A549 (cell line): ENCODE data around the gene MFAP4. TPM values are rescaled to one million over a fixed set of nuclear protein-coding genes. Genes with fewer than 3 reads are reported as not detected.

Experiments used
- ATAC-seq, 2 experiments: fragments of 200-7000 bp in 1 of 2; fragments of >200 bp in 1 of 2; cut with Nextera tagmentation in 1 of 2; cut with Tn5 transposase in 1 of 2; 3 replicates each; pipeline versions ENCODE4 v1.8.0 to v1.9.1; 2018 to 2020; ENCODE audit warnings: mild to moderate bottlenecking in 1 of 2, moderate library complexity in 1 of 2
- CTCF ChIA-PET: fragments of 300-600 bp; sonication (Branson Sonifier 250); formaldehyde crosslinking; extraction: SDS; loops from one replicate; lab custom pipeline; 2021; ENCODE audit warnings: antibody characterized with exemption, inconsistent platforms; lab: Yijun Ruan, JAX
- POLR2A ChIA-PET: fragments of 350-600 bp; formaldehyde crosslinking; extraction: SDS; loops from one replicate; lab custom pipeline; 2021; ENCODE audit warnings: antibody characterized with exemption, inconsistent platforms; lab: Yijun Ruan, JAX
- DNase-seq, 2 experiments: peaks; one replicate each; pipeline versions ENCODE4 v3.0.0 to v3.0.0-alpha.2; 2011 to 2016; ENCODE audit warnings: low read depth in 1 of 2, low spot score in 1 of 2
- FAIRE-seq: peaks from 2 replicates; lab custom pipeline; 2011; peaks lifted over from hg19 to GRCh38; lab: Jason Lieb, UNC
- H3K27ac ChIP-seq, 2 experiments: fragments of >200 bp; sonication (Bioruptor Twin); formaldehyde crosslinking; 3 replicates each; pipeline ENCODE4 v1.5.1; 2016 to 2017
- H3K4me1 ChIP-seq: fragments of >200 bp; sonication (Bioruptor Twin); formaldehyde crosslinking; 3 replicates; pipeline ENCODE4 v1.6.1; 2016
- H3K4me2 ChIP-seq: fragments of >200 bp; sonication (Bioruptor Twin); formaldehyde crosslinking; 3 replicates; pipeline ENCODE4 v1.6.1; 2016
- H3K4me3 ChIP-seq: fragments of >200 bp; sonication (Bioruptor Twin); formaldehyde crosslinking; 3 replicates; pipeline ENCODE4 v1.5.1; 2016
- H3K9me3 ChIP-seq: fragments of >200 bp; sonication (Bioruptor Twin); formaldehyde crosslinking; 3 replicates; pipeline ENCODE4 v1.6.1; 2016
- BCL3 ChIP-seq: fragments of >200 bp; sonication (Bioruptor Twin); formaldehyde crosslinking; IDR thresholded peaks from 3 replicates; pipeline ENCODE4 v1.6.1; 2016
- CEBPB ChIP-seq, 2 experiments: fragments of >200 bp in 1 of 2; sonication (Bioruptor Twin) in 1 of 2; formaldehyde crosslinking in 1 of 2; IDR thresholded peaks; 2 replicates each; pipeline ENCODE4 v1.6.1; 2012 to 2016
- CHD2 ChIP-seq: fragments of 150-350 bp; IDR thresholded peaks from 2 replicates; pipeline ENCODE4 v1.6.1; 2014; ENCODE audit warnings: low read length; ENCODE audit not compliant: partially characterized antibody
- CHD4 ChIP-seq: fragments of 200-600 bp; sonication (generic); IDR thresholded peaks from 2 replicates; pipeline ENCODE4 v1.6.1; 2016; ENCODE audit warnings: antibody characterized with exemption, mild to moderate bottlenecking, borderline replicate concordance
- EHMT2 ChIP-seq: fragments of 200-600 bp; sonication (generic); IDR thresholded peaks from 2 replicates; pipeline ENCODE4 v1.6.1; 2016; ENCODE audit warnings: antibody characterized with exemption, low read depth, mild to moderate bottlenecking, moderate library complexity
- EP300 ChIP-seq, 2 experiments: fragments of >200 bp; sonication (Bioruptor Twin); formaldehyde crosslinking; IDR thresholded peaks; 2 replicates in 1 of 2; 3 replicates in 1 of 2; pipeline ENCODE4 v1.6.1; 2016 to 2017
- FOXS1 ChIP-seq: fragments of 250-450 bp; sonication (Bioruptor Pico); IDR thresholded peaks from 2 replicates; pipeline ENCODE4 v1.5.0; 2020; ENCODE audit warnings: mild to moderate bottlenecking, moderate library complexity
- GATA3 ChIP-seq: IDR thresholded peaks from 2 replicates; pipeline ENCODE4 v1.6.1; 2012; ENCODE audit warnings: borderline replicate concordance
- HMGXB4 ChIP-seq: fragments of 250-450 bp; sonication (Bioruptor Pico); IDR thresholded peaks from 2 replicates; pipeline ENCODE4 v1.5.0; 2021; ENCODE audit warnings: mild to moderate bottlenecking, moderate library complexity, borderline replicate concordance
- JUN ChIP-seq, 2 experiments: fragments of >200 bp; sonication (Bioruptor Twin); formaldehyde crosslinking; IDR thresholded peaks; 2 replicates in 1 of 2; 3 replicates in 1 of 2; pipeline ENCODE4 v1.6.1; 2016 to 2017
- MYC ChIP-seq: IDR thresholded peaks from 2 replicates; pipeline ENCODE4 v1.6.1; 2012; ENCODE audit warnings: mild to moderate bottlenecking, inconsistent platforms, low read length, improper control_type of control experiment, borderline replicate concordance
- POLR2A ChIP-seq: IDR thresholded peaks from 2 replicates; pipeline ENCODE4 v1.6.1; 2012; ENCODE audit warnings: mild to moderate bottlenecking, low read length
- POLR2AphosphoS2 ChIP-seq: conservative IDR thresholded peaks from 2 replicates; pipeline ENCODE4 v1.6.1; 2012; ENCODE audit warnings: low read length, improper control_type of control experiment, inconsistent platforms
- RFX5 ChIP-seq: fragments of 450-650 bp; IDR thresholded peaks from 2 replicates; pipeline ENCODE4 v1.7.1; 2014; ENCODE audit warnings: antibody characterized with exemption, mild to moderate bottlenecking, moderate library complexity
- RNF2 ChIP-seq: fragments of 200-600 bp; sonication (generic); IDR thresholded peaks from 2 replicates; pipeline ENCODE4 v1.6.1; 2016; ENCODE audit warnings: low read depth, mild to moderate bottlenecking, antibody characterized with exemption, moderate library complexity, borderline replicate concordance
- TFCP2L1 ChIP-seq: fragments of 250-450 bp; sonication (Bioruptor Pico); IDR thresholded peaks from 2 replicates; pipeline ENCODE4 v1.5.0; 2021; ENCODE audit warnings: mild to moderate bottlenecking
- TP53 ChIP-seq: fragments of 250-450 bp; sonication (Bioruptor Pico); IDR thresholded peaks from 2 replicates; pipeline ENCODE4 v1.5.0; 2021; ENCODE audit warnings: mild to moderate bottlenecking, moderate library complexity
- USF2 ChIP-seq: fragments of 450-650 bp; IDR thresholded peaks from 2 replicates; pipeline ENCODE4 v1.6.1; 2014; ENCODE audit warnings: antibody characterized with exemption
- ZC3H11A ChIP-seq: fragments of 450-650 bp; IDR thresholded peaks from 2 replicates; pipeline ENCODE4 v1.6.1; 2014; ENCODE audit warnings: antibody characterized with exemption, mild to moderate bottlenecking
- ZFP36 ChIP-seq: fragments of 450-650 bp; IDR thresholded peaks from 2 replicates; pipeline ENCODE4 v1.6.1; 2014; ENCODE audit warnings: borderline replicate concordance; ENCODE audit not compliant: partially characterized antibody
- ZNF302 ChIP-seq: fragments of 250-450 bp; sonication (Bioruptor Pico); IDR thresholded peaks from 2 replicates; pipeline ENCODE4 v1.9.0; 2021; ENCODE audit warnings: inconsistent platforms, mild to moderate bottlenecking, moderate library complexity
- WGBS: methylation state at CpG from one replicate; pipeline ENCODE4 v1.1.6; 2017; ENCODE audit errors: missing lambda C conversion rate; 5-methylcytosine and 5-hydroxymethylcytosine counted together
- polyA plus RNA-seq, 4 experiments: library from polyadenylated mRNA; depleted of rRNA in 3 of 4; stranded (reverse); fragments of >200 nt; fragmentation: RNase III in 1 of 4; extraction: RNeasy Plus Mini Kit Qiagen cat#74134 plus additional on column Dnase treatment in 1 of 4; gene quantifications; 2 replicates in 3 of 4; 3 replicates in 1 of 4; pipeline ENCODE4 v1.2.3, GENCODE V29; 2011 to 2017
- TF ChIP-seq, protein P1 (sequence below): IDR thresholded peaks from 2 replicates; pipeline ENCODE4 v1.6.1; 2012
- TF ChIP-seq, protein P2 (sequence below): IDR thresholded peaks from 2 replicates; pipeline ENCODE4 v1.6.1; 2012
- TF ChIP-seq, protein P3 (sequence below): IDR thresholded peaks from 2 replicates; pipeline ENCODE4 v1.6.1; 2012; ENCODE audit warnings: low read depth, borderline replicate concordance
- TF ChIP-seq, protein P4 (sequence below): fragments of >200 bp; sonication (Bioruptor Twin); formaldehyde crosslinking; IDR thresholded peaks from 2 replicates; pipeline ENCODE4 v1.6.1; 2016

The MFAP4 gene
- polyA plus RNA-seq, 2 of the 4 experiments (the other 2 are of a cell fraction) = 0.13 TPM; not detected in 1

DNA sequence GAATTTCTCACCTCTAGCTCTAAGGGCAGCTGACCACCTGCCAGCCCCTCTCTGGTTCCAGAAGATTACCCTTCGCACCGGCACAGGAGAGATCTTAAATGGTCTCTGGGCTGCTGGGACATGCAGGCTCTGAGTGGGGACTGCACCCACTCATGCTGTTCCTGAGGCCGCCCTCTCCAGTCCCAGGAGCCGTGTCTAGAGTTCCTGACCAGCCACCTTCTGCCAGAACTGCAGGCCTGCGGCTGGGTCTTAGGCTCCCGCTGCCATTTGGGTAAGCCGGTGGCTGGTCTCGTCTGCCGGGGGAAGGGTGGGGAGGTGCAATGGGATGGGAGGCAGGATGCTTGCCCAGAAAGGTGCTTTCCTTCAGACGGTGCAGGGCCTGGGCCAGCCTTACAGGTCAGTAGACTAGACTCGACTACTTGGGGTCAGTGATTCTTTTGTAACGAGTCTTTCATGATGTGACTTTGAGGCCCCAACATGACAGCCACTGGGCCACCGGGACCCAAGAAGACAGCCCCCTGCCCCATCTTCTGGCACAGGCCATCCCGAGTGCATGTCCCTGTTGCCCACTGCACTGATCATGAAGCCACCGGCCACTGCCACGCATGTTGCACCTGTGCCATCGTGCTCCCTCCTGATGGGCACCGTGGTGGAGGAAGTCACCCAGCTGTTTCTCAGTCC, 50.9 kb downstream of the MFAP4 start:
- ChIA-PET POLR2A (no interaction called here), CTCF (interaction anchor here (0.8 to 2.5 kb wide), 5 partner anchors 8 to 111 kb away, joined by 3 to 8 read pairs (median 3); partner anchors contain the start of gene B9D1)
- H3K27ac ChIP-seq = no peak overlapping the region
- no peak overlapping the region for H3K4me3 ChIP-seq
- no peak for FAIRE-seq
- TF ChIP-seq HMGXB4 (CRISPR knock-in tag) (no peak), JUN (IDR thresholded peaks at IDR 0.05) (no peak), CEBPB (IDR thresholded peaks at IDR 0.05) (no peak), MYC (no peak), ZC3H11A (no peak), RFX5 (no peak), RNF2 (no peak), TFCP2L1 (no peak), ZFP36 (no peak), GATA3 (no peak), EP300 (IDR thresholded peaks at IDR 0.05) (no peak), POLR2A (no peak), CHD2 (no peak), ZNF302 (CRISPR knock-in tag) (no peak), POLR2AphosphoS2 (no peak), BCL3 (no peak)
- TF ChIP-seq, protein P1, sequence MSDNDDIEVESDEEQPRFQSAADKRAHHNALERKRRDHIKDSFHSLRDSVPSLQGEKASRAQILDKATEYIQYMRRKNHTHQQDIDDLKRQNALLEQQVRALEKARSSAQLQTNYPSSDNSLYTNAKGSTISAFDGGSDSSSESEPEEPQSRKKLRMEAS = no peak
- TF ChIP-seq, protein P2, sequence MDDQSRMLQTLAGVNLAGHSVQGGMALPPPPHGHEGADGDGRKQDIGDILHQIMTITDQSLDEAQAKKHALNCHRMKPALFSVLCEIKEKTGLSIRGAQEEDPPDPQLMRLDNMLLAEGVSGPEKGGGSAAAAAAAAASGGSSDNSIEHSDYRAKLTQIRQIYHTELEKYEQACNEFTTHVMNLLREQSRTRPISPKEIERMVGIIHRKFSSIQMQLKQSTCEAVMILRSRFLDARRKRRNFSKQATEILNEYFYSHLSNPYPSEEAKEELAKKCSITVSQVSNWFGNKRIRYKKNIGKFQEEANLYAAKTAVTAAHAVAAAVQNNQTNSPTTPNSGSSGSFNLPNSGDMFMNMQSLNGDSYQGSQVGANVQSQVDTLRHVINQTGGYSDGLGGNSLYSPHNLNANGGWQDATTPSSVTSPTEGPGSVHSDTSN = no peak
- TF ChIP-seq, protein P3, sequence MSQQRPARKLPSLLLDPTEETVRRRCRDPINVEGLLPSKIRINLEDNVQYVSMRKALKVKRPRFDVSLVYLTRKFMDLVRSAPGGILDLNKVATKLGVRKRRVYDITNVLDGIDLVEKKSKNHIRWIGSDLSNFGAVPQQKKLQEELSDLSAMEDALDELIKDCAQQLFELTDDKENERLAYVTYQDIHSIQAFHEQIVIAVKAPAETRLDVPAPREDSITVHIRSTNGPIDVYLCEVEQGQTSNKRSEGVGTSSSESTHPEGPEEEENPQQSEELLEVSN = no peak
- TF ChIP-seq, protein P4, sequence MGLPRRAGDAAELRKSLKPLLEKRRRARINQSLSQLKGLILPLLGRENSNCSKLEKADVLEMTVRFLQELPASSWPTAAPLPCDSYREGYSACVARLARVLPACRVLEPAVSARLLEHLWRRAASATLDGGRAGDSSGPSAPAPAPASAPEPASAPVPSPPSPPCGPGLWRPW = no peak
- no peak for DNase-seq
- 88% methylated on average over 18 of the region's 18 CpGs for WGBS
- no peak overlapping the region for H3K4me2 ChIP-seq
- ATAC-seq = no peak
- no peaks in the 10 kb centered on the region for H3K9me3 ChIP-seq
- H3K4me1 ChIP-seq = peaks cover 7% of the 10 kb centered on the region; the same call in 2 of the 3 replicates

GRCh38 chr17:19334331-19334730, 52.7 kb downstream of the MFAP4 start:
- Histone ChIP-seq H3K4me1 (peaks cover 11% of the 10 kb centered on the region; the same call in 2 of the 3 replicates), H3K4me3 (no peak overlapping the region), H3K9me3 (no peaks in the 10 kb centered on the region), H3K27ac (no peak overlapping the region), H3K4me2 (no peak overlapping the region)
- no peak for FAIRE-seq
- ChIA-PET CTCF (interaction anchor here (3.2 kb wide), 1 partner anchor 28 kb away, joined by 20 read pairs; the partner anchor contains the start of gene B9D1), POLR2A (no interaction called here)
- WGBS = 88% methylated on average over 6 of the region's 6 CpGs
- no peak for ATAC-seq
- DNase-seq = no peak
- TF ChIP-seq TP53 (CRISPR knock-in tag) (no peak), GATA3 (no peak), BCL3 (no peak), HMGXB4 (CRISPR knock-in tag) (no peak), CHD4 (no peak), USF2 (no peak), FOXS1 (CRISPR knock-in tag) (no peak), EHMT2 (no peak)
- TF ChIP-seq, protein P3 = no peak
